SK-N-MC (cell line): ENCODE results near the gene TMEM17.
"Not testable (repeated sequence)": the region's sequence is repeated elsewhere in the genome, so short reads cannot be mapped to it uniquely, and the experiment has no call there.

Source experiments
- DNase-seq: peaks from one replicate; pipeline ENCODE4 v3.0.0-alpha.2; 2011; ENCODE audit warnings: low read depth, low spot score
- H3K27ac ChIP-seq: fragments of 200-600 bp; sonication (generic); 2 replicates; pipeline ENCODE4 v1.5.1; 2016; ENCODE audit warnings: mixed run types
- H3K36me3 ChIP-seq: fragments of 200-600 bp; sonication (generic); 2 replicates; pipeline ENCODE4 v1.6.1; 2017; ENCODE audit warnings: antibody characterized with exemption, low read length, mixed read lengths; ENCODE audit not compliant: insufficient read depth
- H3K4me3 ChIP-seq: fragments of 200-600 bp; sonication (generic); 2 replicates; pipeline ENCODE4 v1.5.1; 2016
- H3K9ac ChIP-seq: fragments of 200-600 bp; sonication (generic); 2 replicates; pipeline ENCODE4 v1.8.0; 2017; ENCODE audit warnings: mixed run types, mixed read lengths; ENCODE audit not compliant: insufficient read length
- H3K9me3 ChIP-seq: fragments of 200-600 bp; sonication (generic); 2 replicates; pipeline ENCODE4 v1.6.1; 2017; ENCODE audit warnings: low read depth, mild to moderate bottlenecking, antibody characterized with exemption, low read length, moderate library complexity, mixed read lengths
- EZH2 ChIP-seq: fragments of 200-600 bp; sonication (generic); IDR thresholded peaks from one replicate; pipeline ENCODE4 v1.6.1; 2017; ENCODE audit warnings: antibody characterized with exemption
- FOXP2 ChIP-seq: optimal IDR thresholded peaks from 2 replicates; pipeline ENCODE3; 2011; ENCODE audit warnings: mild to moderate bottlenecking, moderate library complexity; ENCODE audit not compliant: insufficient read depth; ENCODE audit errors: extremely low read length, control extremely low read depth
- POLR2AphosphoS5 ChIP-seq: IDR thresholded peaks from 2 replicates; pipeline ENCODE4 v1.6.1; 2012; ENCODE audit warnings: mild to moderate bottlenecking, low read depth, low read length, borderline replicate concordance

Gene TMEM17

GRCh38 chr2:62537814-62538213 is 31.8 kb upstream of the TMEM17 start:
- Histone ChIP-seq H3K9ac (no peak overlapping the region), H3K9me3 (no peaks in the 10 kb centered on the region), H3K27ac (no peak overlapping the region), H3K36me3 (no peaks in the 10 kb centered on the region), H3K4me3 (no peak overlapping the region)
- no peak for DNase-seq
- no peak for TF ChIP-seq FOXP2
- TF ChIP-seq EZH2: no peak
- TF ChIP-seq POLR2AphosphoS5: no peak

- DNase-seq: no peak
- TF ChIP-seq EZH2: no peak
- no peak for TF ChIP-seq POLR2AphosphoS5
- TF ChIP-seq FOXP2: no peak
Observed at GRCh38 chr2:62536873-62537547, 31.0 kb upstream of the TMEM17 start.

GRCh38 chr2:62535521-62535920 is 29.5 kb upstream of the TMEM17 start:
- H3K36me3 ChIP-seq, H3K27ac ChIP-seq, DNase-seq, H3K4me3 ChIP-seq, H3K9me3 ChIP-seq, H3K9ac ChIP-seq: not testable (repeated sequence)

More at GRCh38 chr2:62536873-62537547, 31.0 kb upstream of the TMEM17 start:
- Histone ChIP-seq H3K4me3 (no peak overlapping the region), H3K36me3 (no peaks in the 10 kb centered on the region), H3K27ac (no peak overlapping the region), H3K9me3 (no peaks in the 10 kb centered on the region), H3K9ac (no peak overlapping the region)

- Histone ChIP-seq H3K9ac (no peak overlapping the region), H3K36me3 (no peaks in the 10 kb centered on the region), H3K27ac (no peak overlapping the region), H3K9me3 (no peaks in the 10 kb centered on the region), H3K4me3 (no peak overlapping the region)
- TF ChIP-seq FOXP2 (no peak), EZH2 (no peak), POLR2AphosphoS5 (no peak)
- no peak for DNase-seq
Observed at GRCh38 chr2:62531594-62531993, 25.6 kb upstream of the TMEM17 start.

GRCh38 chr2:62529758-62530157 is 23.8 kb upstream of the TMEM17 start:
- Histone ChIP-seq H3K9ac (no peak overlapping the region), H3K4me3 (no peak overlapping the region), H3K36me3 (no peaks in the 10 kb centered on the region), H3K9me3 (no peaks in the 10 kb centered on the region), H3K27ac (no peak overlapping the region)
- no peak for DNase-seq
- TF ChIP-seq EZH2 (no peak), POLR2AphosphoS5 (no peak), FOXP2 (no peak)

- TF ChIP-seq EZH2 (no peak), FOXP2 (no peak), POLR2AphosphoS5 (no peak)
- H3K27ac ChIP-seq: no peak overlapping the region
- H3K9ac ChIP-seq: no peak overlapping the region
- H3K36me3 ChIP-seq: no peaks in the 10 kb centered on the region
- no peak for DNase-seq
- H3K9me3 ChIP-seq: no peaks in the 10 kb centered on the region
- no peak overlapping the region for H3K4me3 ChIP-seq
Observed at GRCh38 chr2:62527478-62528210, 21.6 kb upstream of the TMEM17 start.

- Histone ChIP-seq H3K4me3 (no peak overlapping the region), H3K9ac (no peak overlapping the region), H3K36me3 (no peaks in the 10 kb centered on the region), H3K27ac (no peak overlapping the region), H3K9me3 (no peaks in the 10 kb centered on the region)
- no peak for DNase-seq
- TF ChIP-seq POLR2AphosphoS5: no peak
- TF ChIP-seq EZH2: no peak
- TF ChIP-seq FOXP2: no peak
Observed at GRCh38 chr2:62526531-62527381, 20.8 kb upstream of the TMEM17 start.

GRCh38 chr2:62525549-62526269 is 19.7 kb upstream of the TMEM17 start:
- TF ChIP-seq POLR2AphosphoS5 (no peak), EZH2 (no peak), FOXP2 (no peak)
- Histone ChIP-seq H3K27ac (no peak overlapping the region), H3K9me3 (no peaks in the 10 kb centered on the region), H3K9ac (no peak overlapping the region), H3K36me3 (no peaks in the 10 kb centered on the region), H3K4me3 (no peak overlapping the region)
- no peak for DNase-seq
